ENCODE measurements around the gene NCOA3.

The NCOA3 gene

DNA sequence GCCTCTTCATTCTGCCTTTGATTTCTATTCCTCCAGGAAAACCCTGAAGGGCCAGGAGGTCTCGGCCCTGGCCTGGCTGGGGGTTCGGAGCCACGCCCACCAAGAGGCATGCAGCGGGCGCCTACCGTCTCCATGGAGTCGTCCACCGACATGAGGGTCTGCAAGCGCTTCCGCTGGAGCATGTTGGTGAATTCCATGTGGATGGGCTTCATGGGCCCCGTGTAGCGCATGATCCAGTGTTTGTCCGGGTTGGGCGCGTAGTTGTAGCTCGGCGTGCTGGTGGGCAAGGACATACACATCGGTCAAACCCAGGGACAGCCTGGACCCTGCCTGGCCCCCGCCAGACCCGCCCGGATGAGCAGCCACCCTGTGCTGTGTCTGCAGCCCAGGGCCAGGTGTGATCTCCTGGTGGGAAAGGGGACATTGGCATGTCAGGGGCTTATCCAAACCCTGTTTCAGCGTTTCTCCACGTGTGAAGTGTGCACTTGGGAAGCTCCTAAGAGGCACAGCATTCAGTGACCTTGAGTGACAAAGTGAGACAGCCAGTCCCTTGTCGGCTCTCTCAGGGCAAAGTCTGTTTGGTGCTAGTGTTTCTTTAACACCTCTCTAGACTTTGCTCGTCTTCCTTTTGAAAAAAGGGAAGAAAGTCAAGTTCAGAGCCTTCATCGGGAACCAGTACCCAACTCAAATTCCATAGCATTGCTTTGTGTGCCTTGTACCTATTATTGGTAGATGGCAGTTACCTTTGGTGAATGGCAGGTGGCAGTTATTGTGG lies 182.8 kb downstream of the NCOA3 start:
- H3K4me3 ChIP-seq (ENCODE audit: low read length) = no peak overlapping the region
- DNase-seq (ENCODE audit: low read depth) = no peak
- TF ChIP-seq, protein P1, sequence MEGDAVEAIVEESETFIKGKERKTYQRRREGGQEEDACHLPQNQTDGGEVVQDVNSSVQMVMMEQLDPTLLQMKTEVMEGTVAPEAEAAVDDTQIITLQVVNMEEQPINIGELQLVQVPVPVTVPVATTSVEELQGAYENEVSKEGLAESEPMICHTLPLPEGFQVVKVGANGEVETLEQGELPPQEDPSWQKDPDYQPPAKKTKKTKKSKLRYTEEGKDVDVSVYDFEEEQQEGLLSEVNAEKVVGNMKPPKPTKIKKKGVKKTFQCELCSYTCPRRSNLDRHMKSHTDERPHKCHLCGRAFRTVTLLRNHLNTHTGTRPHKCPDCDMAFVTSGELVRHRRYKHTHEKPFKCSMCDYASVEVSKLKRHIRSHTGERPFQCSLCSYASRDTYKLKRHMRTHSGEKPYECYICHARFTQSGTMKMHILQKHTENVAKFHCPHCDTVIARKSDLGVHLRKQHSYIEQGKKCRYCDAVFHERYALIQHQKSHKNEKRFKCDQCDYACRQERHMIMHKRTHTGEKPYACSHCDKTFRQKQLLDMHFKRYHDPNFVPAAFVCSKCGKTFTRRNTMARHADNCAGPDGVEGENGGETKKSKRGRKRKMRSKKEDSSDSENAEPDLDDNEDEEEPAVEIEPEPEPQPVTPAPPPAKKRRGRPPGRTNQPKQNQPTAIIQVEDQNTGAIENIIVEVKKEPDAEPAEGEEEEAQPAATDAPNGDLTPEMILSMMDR (IDR thresholded peaks at IDR 0.05; ENCODE audit: insufficient read depth, low read depth, low read length, missing control alignments) = no peak

DNA sequence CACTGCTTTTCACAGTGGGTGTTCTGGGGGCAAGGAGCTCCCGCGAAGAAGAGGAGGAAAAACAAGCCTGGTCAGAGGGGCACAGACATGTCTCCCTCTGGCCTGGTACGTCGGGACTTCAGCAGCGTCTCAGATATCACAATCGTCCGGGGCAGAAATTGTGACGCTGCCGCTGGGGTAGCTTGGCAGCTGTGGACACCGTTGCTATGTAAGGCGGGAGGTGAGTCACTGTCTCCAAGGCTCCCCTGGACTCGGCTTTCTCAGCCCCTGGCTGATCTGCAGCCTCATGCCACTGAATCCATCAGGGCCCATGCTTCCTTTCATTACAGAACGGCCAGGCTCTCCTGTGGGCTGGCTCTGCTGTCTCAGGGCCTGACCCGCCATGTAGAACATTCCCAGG lies 184.9 kb downstream of the NCOA3 start:
- no peak overlapping the region for H3K4me3 ChIP-seq (ENCODE audit: low read length)
- TF ChIP-seq, protein P1 (IDR thresholded peaks at IDR 0.05; ENCODE audit: insufficient read depth, low read depth, low read length, missing control alignments) = no peak
- DNase-seq (ENCODE audit: low read depth) = no peak

GRCh38 chr20:47687095-47687987 lies 185.7 kb downstream of the NCOA3 start:
- no peak overlapping the region for H3K4me3 ChIP-seq (ENCODE audit: low read length)
- TF ChIP-seq, protein P1 (IDR thresholded peaks at IDR 0.05; ENCODE audit: insufficient read depth, low read depth, low read length, missing control alignments) = no peak
- DNase-seq (ENCODE audit: low read depth) = no peak

- DNase-seq (ENCODE audit: low read depth) = no peak
- no peak overlapping the region for H3K4me3 ChIP-seq (ENCODE audit: low read length)
- TF ChIP-seq, protein P1 (IDR thresholded peaks at IDR 0.05; ENCODE audit: insufficient read depth, low read depth, low read length, missing control alignments) = no peak
Measured at GRCh38 chr20:47688385-47689381, 187.0 kb downstream of the NCOA3 start.

- TF ChIP-seq, protein P1 (IDR thresholded peaks at IDR 0.05; ENCODE audit: insufficient read depth, low read depth, low read length, missing control alignments) = no peak
- H3K4me3 ChIP-seq (ENCODE audit: low read length) = no peak overlapping the region
- DNase-seq (ENCODE audit: low read depth) = no peak
Measured at GRCh38 chr20:47689731-47690130, 188.0 kb downstream of the NCOA3 start.

DNA sequence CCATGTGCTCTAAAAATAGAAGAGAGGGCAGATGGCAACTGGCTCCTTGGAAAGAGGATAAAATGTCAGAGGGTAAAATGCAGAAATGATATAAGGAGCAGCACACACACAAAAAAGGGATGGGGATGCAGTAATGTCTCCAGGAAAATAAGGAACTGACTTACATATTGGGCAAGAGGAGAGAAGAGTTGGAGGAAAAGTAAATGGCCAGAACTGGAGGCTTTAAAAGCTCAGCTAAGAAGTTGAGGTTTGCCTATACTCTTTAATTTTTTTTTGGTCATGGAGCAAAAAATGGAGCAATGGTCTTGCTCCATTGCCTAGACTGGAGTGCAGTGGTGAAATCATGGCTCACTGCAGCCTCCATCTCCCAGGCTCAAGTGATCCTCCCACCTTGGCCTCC lies 189.9 kb downstream of the NCOA3 start:
- TF ChIP-seq, protein P1 (IDR thresholded peaks at IDR 0.05; ENCODE audit: insufficient read depth, low read depth, low read length, missing control alignments) = no peak
- DNase-seq (ENCODE audit: low read depth) = no peak
- H3K4me3 ChIP-seq (ENCODE audit: low read length) = no peak overlapping the region
